K562 (cell line): ENCODE measurements around the gene SULT1A1. TPM values are rescaled to one million over a fixed set of nuclear protein-coding genes. Genes with fewer than 3 reads are reported as not detected.

Experiments
- ATAC-seq: fragments of 200-7000 bp; cut with Tn5 transposase; 3 replicates; pipeline ENCODE4 v1.9.1; 2020; ENCODE audit warnings: moderate library complexity
- BruUV-seq: library from RNA; stranded (reverse); fragments of 400-500 nt; replicated peaks from 2 replicates; lab custom pipeline; 2021; lab: Mats Ljungman, UMichigan
- CTCF ChIA-PET: fragments of 300-600 bp; formaldehyde crosslinking; extraction: SDS; loops from one replicate; lab custom pipeline; 2021; ENCODE audit warnings: low intra/inter-chr PET ratio; lab: Yijun Ruan, JAX
- POLR2A ChIA-PET: fragments of 300-600, 350-650 bp; sonication (Branson Sonifier 250); formaldehyde crosslinking; extraction: SDS; loops from one replicate; lab custom pipeline; 2021; ENCODE audit warnings: antibody characterized with exemption, inconsistent platforms; lab: Yijun Ruan, JAX
- DNase-seq, 4 experiments: peaks; one replicate each; pipeline versions ENCODE4 v3.0.0 to v3.0.0-alpha.2; 2011 to 2018; ENCODE audit warnings: low spot score in 3 of 4, mixed read lengths in 3 of 4; ENCODE audit errors: extremely low read depth in 1 of 4
- FAIRE-seq: peaks from 2 replicates; lab custom pipeline; 2011; peaks lifted over from hg19 to GRCh38; lab: Jason Lieb, UNC
- H2AFZ ChIP-seq: 2 replicates; pipeline ENCODE4 v1.6.0; 2011; ENCODE audit warnings: low read depth, low read length, control low read depth, inconsistent platforms
- H3K27ac ChIP-seq: fragments of 200-600 bp; 3 replicates; pipeline ENCODE4 v1.8.0; 2011; ENCODE audit warnings: low read depth, mild to moderate bottlenecking, control low read depth, inconsistent platforms, low read length, moderate library complexity, mixed read lengths; ENCODE audit errors: extremely low read depth
- H3K27me3 ChIP-seq, 2 experiments: fragments of 300-600 bp in 1 of 2; 2 replicates in 1 of 2; 3 replicates in 1 of 2; pipeline versions ENCODE4 v1.6.0 to v1.8.0; 2011; ENCODE audit warnings: inconsistent platforms in 2 of 2, low read length in 2 of 2, mild to moderate bottlenecking in 1 of 2, mixed read lengths in 1 of 2, moderate library complexity in 1 of 2; ENCODE audit not compliant: control insufficient read depth in 2 of 2, insufficient read depth in 2 of 2
- H3K36me3 ChIP-seq: fragments of 300-600 bp; 3 replicates; pipeline ENCODE4 v1.8.0; 2011; ENCODE audit warnings: mild to moderate bottlenecking, low read length, inconsistent platforms; ENCODE audit not compliant: control insufficient read depth, insufficient read depth
- H3K4me1 ChIP-seq, 2 experiments: fragments of 200-600 bp in 1 of 2; replicated peaks in 1 of 2; 2 replicates in 1 of 2; 3 replicates in 1 of 2; pipeline versions ENCODE4 v1.5.1 to v1.8.0; 2011; ENCODE audit warnings: inconsistent platforms in 2 of 2, low read length in 2 of 2, mild to moderate bottlenecking in 1 of 2, mixed read lengths in 1 of 2, moderate library complexity in 1 of 2; ENCODE audit not compliant: control insufficient read depth in 2 of 2, insufficient read depth in 2 of 2
- H3K4me2 ChIP-seq: 2 replicates; pipeline ENCODE4 v1.6.1; 2011; ENCODE audit warnings: low read length, control low read depth, inconsistent platforms, mixed read lengths; ENCODE audit not compliant: insufficient read depth
- H3K4me3 ChIP-seq: fragments of 200-600 bp; sonication (generic), shearing (Covaris generic); 2 replicates; pipeline ENCODE4 v1.5.1; 2016; ENCODE audit warnings: control low read depth, inconsistent platforms
- H3K79me2 ChIP-seq: fragments of 200-600 bp; 3 replicates; pipeline ENCODE4 v1.8.0; 2011; ENCODE audit warnings: low read length, inconsistent platforms; ENCODE audit not compliant: control insufficient read depth, insufficient read depth
- H3K9ac ChIP-seq, 2 experiments: 2 replicates each; pipeline versions ENCODE4 v1.6.0 to v1.6.1; 2011; ENCODE audit warnings: low read depth in 2 of 2, low read length in 2 of 2, control low read depth in 1 of 2, inconsistent platforms in 1 of 2, mild to moderate bottlenecking in 1 of 2, mixed read lengths in 1 of 2; ENCODE audit not compliant: insufficient read depth in 1 of 2
- H3K9me1 ChIP-seq: one replicate; pipeline ENCODE4 v1.6.0; 2011; ENCODE audit warnings: inconsistent platforms, mild to moderate bottlenecking, low read length, moderate library complexity; ENCODE audit not compliant: control insufficient read depth, insufficient read depth
- H3K9me3 ChIP-seq: replicated peaks from 2 replicates; pipeline ENCODE4 v1.5.1; 2011; ENCODE audit warnings: low read depth, low read length, inconsistent platforms; ENCODE audit not compliant: control insufficient read depth, insufficient read depth
- H4K20me1 ChIP-seq: replicated peaks from 2 replicates; pipeline ENCODE4 v1.6.1; 2011; ENCODE audit warnings: low read length, inconsistent platforms, mixed read lengths; ENCODE audit not compliant: control insufficient read depth, insufficient read depth
- JUN ChIP-seq, 2 experiments: sonication (generic) in 1 of 2; formaldehyde crosslinking in 1 of 2; IDR thresholded peaks; 2 replicates each; pipeline versions ENCODE4 v1.6.1 to v1.8.0; 2012 to 2022; ENCODE audit warnings: borderline replicate concordance in 2 of 2, mild to moderate bottlenecking in 2 of 2, improper control_type of control experiment in 1 of 2, low read depth in 1 of 2, low read length in 1 of 2, missing genetic modification reagents in 1 of 2
- MEF2D ChIP-seq: conservative IDR thresholded peaks from 2 replicates; pipeline ENCODE4 v1.6.1; 2016; ENCODE audit warnings: low read depth, missing genetic modification characterization, missing compliant biosample characterization
- MYBL2 ChIP-seq, 2 experiments: fragments of 450-650 bp in 1 of 2; sonication (generic) in 1 of 2; formaldehyde crosslinking in 1 of 2; IDR thresholded peaks; 2 replicates each; pipeline versions ENCODE4 v1.6.1 to v1.8.1; 2017 to 2022; ENCODE audit warnings: borderline replicate concordance in 1 of 2, inconsistent platforms in 1 of 2, low read depth in 1 of 2, mild to moderate bottlenecking in 1 of 2, missing genetic modification reagents in 1 of 2, moderate library complexity in 1 of 2
- NFATC3 ChIP-seq: fragments of 450-650 bp; IDR thresholded peaks from 2 replicates; pipeline ENCODE4 v1.6.1; 2017; ENCODE audit warnings: mild to moderate bottlenecking
- NFIX ChIP-seq: fragments of 250-450 bp; sonication (Bioruptor Pico); IDR thresholded peaks from 2 replicates; pipeline ENCODE4 v1.4.0; 2020; ENCODE audit warnings: low read depth, mild to moderate bottlenecking, moderate library complexity
- NONO ChIP-seq, 2 experiments: fragments of 200-400 bp in 1 of 2; fragments of 450-650 bp in 1 of 2; formaldehyde crosslinking in 1 of 2; IDR thresholded peaks; 2 replicates each; pipeline ENCODE4 v1.6.1; 2017; ENCODE audit warnings: low read depth in 2 of 2, mild to moderate bottlenecking in 2 of 2, moderate library complexity in 2 of 2, low read length in 1 of 2
- RFX1 ChIP-seq: fragments of 450-650 bp; IDR thresholded peaks from 2 replicates; pipeline ENCODE4 v1.6.1; 2016; ENCODE audit warnings: mild to moderate bottlenecking, moderate library complexity
- SRSF1 ChIP-seq: fragments of 200-400 bp; formaldehyde crosslinking; IDR thresholded peaks from 2 replicates; pipeline ENCODE4 v1.6.1; 2017; ENCODE audit warnings: mild to moderate bottlenecking, low read depth, low read length, moderate library complexity
- ZNF347 ChIP-seq: fragments of 450-650 bp; formaldehyde crosslinking; IDR thresholded peaks from 2 replicates; pipeline ENCODE4 v1.4.0; 2020; ENCODE audit warnings: low read depth, mild to moderate bottlenecking, moderate library complexity
- ZNF57 ChIP-seq: fragments of 450-650 bp; formaldehyde crosslinking; IDR thresholded peaks from 2 replicates; pipeline ENCODE4 v1.4.0; 2020; ENCODE audit warnings: mild to moderate bottlenecking, moderate library complexity
- ZNF586 ChIP-seq: fragments of 450-650 bp; formaldehyde crosslinking; conservative IDR thresholded peaks from 2 replicates; pipeline ENCODE4 v1.4.0; 2020; ENCODE audit warnings: mild to moderate bottlenecking, moderate library complexity
- ZNF785 ChIP-seq: fragments of 250-450 bp; sonication (Bioruptor Pico); IDR thresholded peaks from 2 replicates; pipeline ENCODE4 v1.4.0; 2020; ENCODE audit warnings: mild to moderate bottlenecking
- WGBS: fragments of 100-300 bp; shearing (Covaris generic); methylation state at CpG from one replicate; pipeline ENCODE4 v1.1.6; 2016; ENCODE audit warnings: low coverage, mixed read lengths; ENCODE audit not compliant: insufficient coverage; ENCODE audit errors: missing lambda C conversion rate; 5-methylcytosine and 5-hydroxymethylcytosine counted together
- in situ Hi-C: fragments of 300-500 bp; cut with MboI; formaldehyde crosslinking; loops from 4 replicates; pipeline ENCODE4 v1.15.0; 2018; ENCODE audit warnings: inconsistent platforms, mixed read lengths
- intact Hi-C: fragments of 100-400 bp; cut with micrococcal nuclease; formaldehyde crosslinking; loops from 2 replicates; pipeline ENCODE4 v1.14.2; 2022
- polyA plus RNA-seq, 8 experiments: library from polyadenylated mRNA; depleted of rRNA in 4 of 8; stranded (reverse) in 5 of 8; unstranded in 3 of 8; fragments of >200 nt; fragmentation: Nextera tagmentation in 2 of 8; fragmentation: Illumina TruSeq in 1 of 8; extraction: Ambion mirVana in 2 of 8; extraction: Trizol in 1 of 8; gene quantifications; 2 replicates each; pipeline versions ENCODE4 v1.2.1 to v1.2.3, GENCODE V29; 2011 to 2014; ENCODE audit warnings: inconsistent platforms in 1 of 8, missing spikeins in 1 of 8
- total RNA-seq, 7 experiments: library from RNA; depleted of rRNA in 6 of 7; stranded (reverse); fragments of >200 nt in 6 of 7; fragmentation: Illumina TruSeq in 2 of 7; extraction: Trizol in 2 of 7; gene quantifications; 2 replicates each; pipeline versions ENCODE4 v1.2.1 to v1.2.3, GENCODE V29; 2011 to 2021; ENCODE audit warnings: low replicate concordance in 1 of 7
- TF ChIP-seq, protein P1 (sequence below): sonication (generic); formaldehyde crosslinking; IDR thresholded peaks from 2 replicates; pipeline ENCODE4 v1.8.1; 2022; ENCODE audit warnings: missing genetic modification reagents
- TF ChIP-seq, protein P2 (sequence below): fragments of 250-450 bp; sonication (Bioruptor Pico); IDR thresholded peaks from 2 replicates; pipeline ENCODE4 v1.8.0; 2021; ENCODE audit warnings: moderate library complexity, mild to moderate bottlenecking, inconsistent platforms
- TF ChIP-seq, protein P3 (sequence below), 2 experiments: IDR thresholded peaks in 1 of 2; conservative IDR thresholded peaks in 1 of 2; 2 replicates each; pipeline ENCODE4 v1.6.1; 2016; ENCODE audit warnings: low read depth in 2 of 2, mild to moderate bottlenecking in 1 of 2, missing compliant biosample characterization in 1 of 2, missing genetic modification characterization in 1 of 2, moderate library complexity in 1 of 2

SULT1A1 gene
- total and polyA plus RNA-seq, 9 of the 15 experiments (the other 6 are each of a cell fraction or from before 2014, with no cell fraction given) = 3.4 to 30.1 (median 16.6) TPM

DNA sequence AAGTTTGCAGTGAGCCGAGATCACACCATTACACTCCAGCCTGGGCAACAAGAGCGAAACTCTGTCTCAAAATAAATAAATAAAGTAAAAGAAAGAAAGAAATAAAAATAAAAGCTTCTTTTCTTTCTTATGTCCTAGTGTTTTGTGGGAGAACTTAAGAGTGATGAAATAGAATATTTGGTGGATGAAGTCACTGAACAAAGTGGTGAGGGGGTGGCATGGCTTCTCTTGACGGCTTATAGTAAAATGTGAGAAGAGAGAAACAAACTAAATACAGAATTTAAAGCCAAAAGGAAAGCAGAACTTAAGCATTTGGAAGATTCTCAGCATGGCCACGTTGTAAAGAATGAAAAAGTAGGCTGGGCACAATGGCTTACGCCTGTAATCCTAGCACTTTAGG is 40.8 kb downstream of the SULT1A1 start:
- ChIA-PET CTCF (no interaction called here), POLR2A (no interaction called here)
- Histone ChIP-seq H3K9ac (no peak overlapping the region), H3K4me2 (no peak overlapping the region), H3K27me3 (no peaks in the 10 kb centered on the region), H3K9me1 (no peaks in the 10 kb centered on the region), H3K27ac (no peak overlapping the region), H3K4me1 (peaks cover 0 to 3% of the 10 kb centered on the region in 2 experiments; a peak in 1 of 5 replicates), H3K36me3 (no peaks in the 10 kb centered on the region), H3K4me3 (no peak overlapping the region), H4K20me1 (no peaks in the 10 kb centered on the region; the same call in 1 of the 2 replicates), H2AFZ (no peak overlapping the region), H3K79me2 (peaks cover 4% of the 10 kb centered on the region; the same call in 2 of the 3 replicates), H3K9me3 (no peaks in the 10 kb centered on the region; the same call in 1 of the 2 replicates)
- DNase-seq (no peak), ATAC-seq (no peak), FAIRE-seq (no peak)
- intact Hi-C loops (no loop called here), in situ Hi-C loops (no loop called here)
- TF ChIP-seq, protein P1, sequence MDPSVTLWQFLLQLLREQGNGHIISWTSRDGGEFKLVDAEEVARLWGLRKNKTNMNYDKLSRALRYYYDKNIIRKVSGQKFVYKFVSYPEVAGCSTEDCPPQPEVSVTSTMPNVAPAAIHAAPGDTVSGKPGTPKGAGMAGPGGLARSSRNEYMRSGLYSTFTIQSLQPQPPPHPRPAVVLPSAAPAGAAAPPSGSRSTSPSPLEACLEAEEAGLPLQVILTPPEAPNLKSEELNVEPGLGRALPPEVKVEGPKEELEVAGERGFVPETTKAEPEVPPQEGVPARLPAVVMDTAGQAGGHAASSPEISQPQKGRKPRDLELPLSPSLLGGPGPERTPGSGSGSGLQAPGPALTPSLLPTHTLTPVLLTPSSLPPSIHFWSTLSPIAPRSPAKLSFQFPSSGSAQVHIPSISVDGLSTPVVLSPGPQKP = no peak
- TF ChIP-seq ZNF347 (CRISPR knock-in tag) (no peak), NONO (IDR thresholded peaks at IDR 0.05; ENCODE audit: low read depth in 2 of 2, low read length in 1 of 2) (no peak), NFATC3 (no peak), ZNF586 (CRISPR knock-in tag) (no peak), NFIX (CRISPR knock-in tag) (no peak), JUN (IDR thresholded peaks at IDR 0.05; ENCODE audit: borderline replicate concordance, low read depth, low read length) (no peak), JUN (CRISPR knock-in tag; IDR thresholded peaks at IDR 0.05; ENCODE audit: borderline replicate concordance) (no peak), MEF2D (tag) (no peak), MYBL2 (IDR thresholded peaks at IDR 0.05; ENCODE audit: low read depth) (no peak), MYBL2 (CRISPR knock-in tag; IDR thresholded peaks at IDR 0.05; ENCODE audit: borderline replicate concordance) (no peak), ZNF57 (CRISPR knock-in tag) (no peak), SRSF1 (no peak), RFX1 (no peak), ZNF785 (CRISPR knock-in tag) (no peak)
- TF ChIP-seq, protein P2, sequence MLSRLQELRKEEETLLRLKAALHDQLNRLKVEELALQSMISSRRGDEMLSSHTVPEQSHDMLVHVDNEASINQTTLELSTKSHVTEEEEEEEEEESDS (CRISPR knock-in tag) = no peak
- TF ChIP-seq, protein P3, sequence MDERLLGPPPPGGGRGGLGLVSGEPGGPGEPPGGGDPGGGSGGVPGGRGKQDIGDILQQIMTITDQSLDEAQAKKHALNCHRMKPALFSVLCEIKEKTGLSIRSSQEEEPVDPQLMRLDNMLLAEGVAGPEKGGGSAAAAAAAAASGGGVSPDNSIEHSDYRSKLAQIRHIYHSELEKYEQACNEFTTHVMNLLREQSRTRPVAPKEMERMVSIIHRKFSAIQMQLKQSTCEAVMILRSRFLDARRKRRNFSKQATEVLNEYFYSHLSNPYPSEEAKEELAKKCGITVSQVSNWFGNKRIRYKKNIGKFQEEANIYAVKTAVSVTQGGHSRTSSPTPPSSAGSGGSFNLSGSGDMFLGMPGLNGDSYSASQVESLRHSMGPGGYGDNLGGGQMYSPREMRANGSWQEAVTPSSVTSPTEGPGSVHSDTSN (CRISPR knock-in tag; IDR thresholded peaks at IDR 0.05; ENCODE audit: low read depth) = no peak
- TF ChIP-seq, protein P3 (tag; conservative IDR thresholded peaks at IDR 0.05; ENCODE audit: low read depth) = no peak
- no TSS peak for BruUV-seq
- 92% methylated on average over 5 of the region's 5 CpGs for WGBS
